Measurements from ENCODE around the gene CCNL1. TPM values are rescaled to one million over a fixed set of nuclear protein-coding genes. Genes with fewer than 3 reads are reported as not detected.

CCNL1 gene
- total RNA-seq, 6 donors from 2014 or later, result 118 to 344 (median 246) TPM

GRCh38 chr3:157152930-157153329, 7.0 kb downstream of the CCNL1 start:
- Histone ChIP-seq H3K36me3 (peaks cover 72 to 99% (median 78%) of the 10 kb centered on the region in 4 donors), H3K4me1 (peaks cover 42 to 54% (median 50%) of the 10 kb centered on the region in 4 donors), H3K27ac (no peak overlapping the region), H3K4me3 (no peak overlapping the region), H3K9me3 (no peaks in the 10 kb centered on the region), H3K27me3 (no peaks in the 10 kb centered on the region)
- ATAC-seq (ENCODE audit: low FRiP score in 2 of 2), result no peak
- no peak for TF ChIP-seq EP300 (IDR thresholded peaks at IDR 0.05)
- no peak for TF ChIP-seq POLR2A (IDR thresholded peaks at IDR 0.05)
- TF ChIP-seq POLR2AphosphoS5 (IDR thresholded peaks at IDR 0.05), result no peak
- TF ChIP-seq CTCF (IDR thresholded peaks at IDR 0.05), result no peak
- WGBS, 2 donors, result 82 to 97% methylated on average over 1 of the region's 1 CpG
- no peak for DNase-seq

- TF ChIP-seq EP300 (IDR thresholded peaks at IDR 0.05) (no peak), POLR2A (IDR thresholded peaks at IDR 0.05) (no peak), CTCF (IDR thresholded peaks at IDR 0.05) (no peak), POLR2AphosphoS5 (IDR thresholded peaks at IDR 0.05) (no peak)
- H3K36me3 ChIP-seq, result peaks cover 72 to 99% (median 81%) of the 10 kb centered on the region in 4 donors
- no peak for DNase-seq
- no peak overlapping the region for H3K4me3 ChIP-seq
- 92 to 94% methylated on average over 2 of the region's 2 CpGs for WGBS, 2 donors
- ATAC-seq (ENCODE audit: low FRiP score in 2 of 2), result no peak
- H3K27me3 ChIP-seq, result no peaks in the 10 kb centered on the region
- H3K27ac ChIP-seq, result no peak overlapping the region
- H3K4me1 ChIP-seq, result peaks cover 37 to 49% (median 45%) of the 10 kb centered on the region in 4 donors
- H3K9me3 ChIP-seq, result no peaks in the 10 kb centered on the region
Measured at GRCh38 chr3:157152438-157152837, 7.5 kb downstream of the CCNL1 start.

- no peaks in the 10 kb centered on the region for H3K27me3 ChIP-seq
- TF ChIP-seq EP300 (IDR thresholded peaks at IDR 0.05) (no peak), CTCF (IDR thresholded peaks at IDR 0.05) (no peak), POLR2AphosphoS5 (IDR thresholded peaks at IDR 0.05) (no peak), POLR2A (IDR thresholded peaks at IDR 0.05) (no peak)
- no peak overlapping the region for H3K4me3 ChIP-seq
- no peak for DNase-seq
- peaks cover 30 to 41% (median 37%) of the 10 kb centered on the region in 4 donors for H3K4me1 ChIP-seq
- peaks cover 67 to 99% (median 81%) of the 10 kb centered on the region in 4 donors for H3K36me3 ChIP-seq
- WGBS, 2 donors, result 75 to 88% methylated on average over 2 of the region's 2 CpGs
- H3K27ac ChIP-seq, result no peak overlapping the region
- ATAC-seq (ENCODE audit: low FRiP score in 2 of 2), result no peak
- no peaks in the 10 kb centered on the region for H3K9me3 ChIP-seq
Measured at GRCh38 chr3:157151627-157152026, 8.3 kb downstream of the CCNL1 start.

- DNase-seq (no peak), ATAC-seq (ENCODE audit: low FRiP score in 2 of 2) (no peak)
- Histone ChIP-seq H3K4me3 (no peak overlapping the region), H3K27ac (no peak overlapping the region), H3K27me3 (no peaks in the 10 kb centered on the region), H3K4me1 (peaks cover 25 to 36% (median 32%) of the 10 kb centered on the region in 4 donors), H3K9me3 (no peaks in the 10 kb centered on the region), H3K36me3 (peaks cover 68 to 99% (median 81%) of the 10 kb centered on the region in 4 donors)
- TF ChIP-seq POLR2AphosphoS5 (IDR thresholded peaks at IDR 0.05), result no peak
- no peak for TF ChIP-seq CTCF (IDR thresholded peaks at IDR 0.05)
- TF ChIP-seq EP300 (IDR thresholded peaks at IDR 0.05), result no peak
- no peak for TF ChIP-seq POLR2A (IDR thresholded peaks at IDR 0.05)
- WGBS, 2 donors, result 83 to 94% methylated on average over 1 of the region's 1 CpG
Measured at GRCh38 chr3:157151151-157151550, 8.8 kb downstream of the CCNL1 start.

- TF ChIP-seq CTCF (IDR thresholded peaks at IDR 0.05), result no peak
- TF ChIP-seq POLR2A (IDR thresholded peaks at IDR 0.05), result no peak
- no peak for TF ChIP-seq POLR2AphosphoS5 (IDR thresholded peaks at IDR 0.05)
- no peak for TF ChIP-seq EP300 (IDR thresholded peaks at IDR 0.05)
- ATAC-seq (ENCODE audit: low FRiP score in 2 of 2) (no peak), DNase-seq (no peak)
- Histone ChIP-seq H3K27ac (no peak overlapping the region), H3K4me1 (peaks cover 6 to 17% (median 12%) of the 10 kb centered on the region in 4 donors), H3K36me3 (peaks cover 62 to 100% (median 85%) of the 10 kb centered on the region in 4 donors), H3K9me3 (no peaks in the 10 kb centered on the region), H3K4me3 (no peak overlapping the region), H3K27me3 (no peaks in the 10 kb centered on the region)
- 88 to 92% methylated on average over 5 of the region's 5 CpGs for WGBS, 2 donors
Measured at GRCh38 chr3:157149136-157149696, 10.7 kb downstream of the CCNL1 start.

All from upper lobe of left lung (tissue), 6 donors.